Fibroblast of the aortic adventitia (primary cell): ENCODE measurements around the gene NUP153. TPM values are rescaled to one million over a fixed set of nuclear protein-coding genes. Genes with fewer than 3 reads are reported as not detected.

Source experiments
- DNase-seq: peaks from one replicate; pipeline ENCODE4 v3.0.0-alpha.2; 2010; ENCODE audit warnings: low read depth
- H3K4me3 ChIP-seq: 2 replicates; pipeline ENCODE4 v1.5.1; 2011; ENCODE audit warnings: low read depth, mild to moderate bottlenecking, control low read depth, low read length, moderate library complexity
- CTCF ChIP-seq: IDR thresholded peaks from 2 replicates; pipeline ENCODE4 v1.5.1; 2011; ENCODE audit warnings: mild to moderate bottlenecking, low read length, control low read depth, inconsistent platforms; ENCODE audit not compliant: insufficient read depth
- total RNA-seq: library from RNA; depleted of rRNA; stranded (reverse); fragments of >200 nt; gene quantifications from 2 replicates; pipeline ENCODE4 v1.2.3, GENCODE V29; 2012; ENCODE audit warnings: low replicate concordance

The NUP153 gene
- total RNA-seq, 1 donor, result 47.5 TPM

DNA sequence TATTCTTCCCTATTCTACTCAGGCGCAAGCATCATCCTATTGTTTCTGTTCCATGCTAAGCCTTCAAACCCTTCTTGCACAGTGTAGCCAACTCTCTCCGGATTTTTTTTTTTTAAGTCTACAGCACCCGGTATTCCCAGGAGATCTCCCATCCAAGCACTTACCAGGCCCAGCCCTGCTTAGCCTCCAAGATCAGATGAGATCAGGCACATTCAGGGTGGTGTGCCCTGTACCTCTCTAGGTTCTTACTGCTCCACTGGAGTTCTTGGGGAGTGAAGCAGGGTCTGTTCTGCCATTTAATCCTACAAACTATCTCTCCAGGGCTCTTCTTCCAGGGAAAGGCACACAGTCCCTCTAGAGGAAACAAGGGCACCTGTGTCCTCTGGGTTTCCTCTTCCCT, 14.9 kb upstream of the NUP153 start:
- TF ChIP-seq CTCF, result no peak
- no peak overlapping the region for H3K4me3 ChIP-seq
- DNase-seq, result no peak

DNA sequence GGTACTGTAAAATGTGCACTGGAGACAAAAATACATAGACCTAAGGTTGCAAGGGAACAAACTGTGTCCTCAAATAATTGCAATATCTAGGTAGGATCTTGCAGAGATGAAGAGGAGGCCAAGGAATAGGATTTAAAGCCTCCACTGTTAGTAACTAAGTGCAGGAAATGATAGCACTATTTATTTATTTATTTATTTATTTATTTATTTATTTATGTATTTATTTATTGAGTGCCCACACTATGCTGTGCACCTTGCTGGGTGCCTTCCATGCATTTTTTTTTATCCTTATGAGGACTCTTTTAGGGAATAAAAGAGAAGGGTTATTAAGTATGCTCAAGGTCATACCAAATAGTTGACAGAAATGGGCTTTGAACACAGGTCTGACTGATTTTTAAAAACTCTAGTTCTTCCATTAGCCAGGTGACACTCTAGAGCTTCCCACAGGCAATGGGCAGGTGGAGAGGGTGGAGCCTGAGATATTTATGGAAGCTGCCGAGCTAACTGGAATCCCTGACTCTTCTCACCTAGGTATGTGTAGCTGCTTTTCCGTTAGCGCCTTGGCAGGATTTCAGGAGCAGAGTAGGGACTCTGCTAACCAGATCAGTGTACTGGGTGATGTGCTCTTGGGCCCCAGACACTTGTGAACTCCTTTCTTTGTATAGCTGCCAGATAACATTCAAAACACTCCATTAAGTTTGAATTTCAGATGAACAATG, 12.8 kb upstream of the NUP153 start:
- no peak overlapping the region for H3K4me3 ChIP-seq
- no peak for DNase-seq
- TF ChIP-seq CTCF, result no peak

DNA sequence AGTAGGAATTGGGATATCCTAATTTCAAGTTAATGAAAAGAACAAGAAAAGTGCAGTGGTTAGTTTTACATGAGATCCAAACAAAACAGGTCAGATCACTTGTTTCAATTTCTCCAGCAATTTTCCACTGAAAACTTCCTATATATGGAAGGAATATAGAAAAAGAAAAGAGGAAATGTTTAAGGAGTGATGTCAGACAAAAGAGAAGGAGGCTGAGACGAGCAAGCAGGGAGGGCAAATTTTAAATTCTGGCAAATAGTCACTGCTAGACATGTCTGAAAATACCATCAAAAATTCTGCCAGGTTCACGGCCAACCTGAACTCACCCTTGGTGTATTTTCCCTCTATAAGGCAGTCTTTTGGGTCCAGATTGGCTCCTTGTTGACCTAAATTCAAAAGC, 9.5 kb upstream of the NUP153 start:
- no peak for DNase-seq

DNA sequence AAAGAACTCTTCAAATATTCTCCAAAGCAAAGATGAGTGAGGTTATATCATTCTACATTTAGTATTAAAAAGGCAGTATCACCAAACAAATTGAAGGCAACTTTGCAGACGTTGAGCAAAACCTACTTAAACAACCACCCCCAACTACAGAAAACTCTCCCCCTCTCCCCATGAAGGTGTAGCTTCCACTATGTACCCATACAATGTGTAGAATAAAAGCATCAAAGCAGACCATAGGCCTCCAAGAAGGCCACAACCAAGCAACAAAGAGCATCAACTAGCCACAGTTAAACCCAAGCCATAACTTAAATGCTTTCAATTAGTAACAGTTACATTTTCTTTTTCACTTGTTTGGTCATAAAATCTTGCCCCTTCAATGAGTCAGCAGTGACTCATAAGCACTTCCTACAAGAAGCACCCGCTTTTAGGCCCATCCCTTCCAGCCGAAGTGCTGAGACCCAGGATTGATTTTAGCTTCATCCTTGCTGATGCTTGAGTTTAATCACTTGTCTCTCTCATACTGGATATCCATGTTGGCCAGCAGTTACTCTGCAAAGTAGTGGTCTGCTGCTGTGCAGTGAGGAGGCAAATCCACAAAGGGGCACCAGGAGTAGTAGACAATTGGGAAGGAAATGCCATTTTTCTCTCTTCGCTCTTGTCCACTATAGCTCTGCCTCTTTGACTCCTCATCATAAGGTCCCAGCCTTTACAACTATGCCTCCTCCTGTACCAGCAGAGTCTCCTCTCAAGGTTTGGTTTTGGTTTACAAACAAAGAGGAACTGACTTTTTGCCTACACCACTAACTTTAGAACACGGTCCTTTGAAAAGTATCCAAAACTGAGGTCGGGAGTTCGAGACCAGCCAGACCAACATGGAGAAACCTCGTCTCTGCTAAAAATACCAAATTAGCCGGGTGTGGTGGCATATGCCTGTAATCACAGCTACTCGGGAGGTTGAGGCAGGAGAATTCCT, 8.4 kb upstream of the NUP153 start:
- peak; percentile 89 for DNase-seq
- H3K4me3 ChIP-seq, result no peak overlapping the region
- TF ChIP-seq CTCF, result no peak

More for the DNA sequence above, 9.5 kb upstream of the NUP153 start:
- TF ChIP-seq CTCF, result no peak
- no peak overlapping the region for H3K4me3 ChIP-seq

DNA sequence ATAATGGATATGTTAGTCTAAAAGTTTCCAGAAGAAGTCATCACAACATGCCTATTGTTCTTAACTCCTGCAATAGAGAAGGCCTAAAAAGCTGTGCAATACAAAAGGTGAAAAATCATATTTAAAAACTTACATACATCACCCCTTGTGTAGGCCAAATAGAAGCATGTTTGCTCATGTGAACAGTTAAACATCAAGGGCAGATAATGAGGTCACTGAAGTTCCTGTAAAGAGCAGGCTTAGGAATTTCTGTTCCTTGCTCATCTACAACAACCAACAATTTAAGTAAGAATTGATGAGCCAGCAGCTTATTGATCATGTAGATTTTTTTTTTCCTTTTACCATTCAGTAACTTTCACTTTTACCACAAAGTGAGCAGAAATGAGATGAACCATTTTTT, 7.5 kb upstream of the NUP153 start:
- TF ChIP-seq CTCF, result no peak
- no peak overlapping the region for H3K4me3 ChIP-seq
- no peak for DNase-seq

DNA sequence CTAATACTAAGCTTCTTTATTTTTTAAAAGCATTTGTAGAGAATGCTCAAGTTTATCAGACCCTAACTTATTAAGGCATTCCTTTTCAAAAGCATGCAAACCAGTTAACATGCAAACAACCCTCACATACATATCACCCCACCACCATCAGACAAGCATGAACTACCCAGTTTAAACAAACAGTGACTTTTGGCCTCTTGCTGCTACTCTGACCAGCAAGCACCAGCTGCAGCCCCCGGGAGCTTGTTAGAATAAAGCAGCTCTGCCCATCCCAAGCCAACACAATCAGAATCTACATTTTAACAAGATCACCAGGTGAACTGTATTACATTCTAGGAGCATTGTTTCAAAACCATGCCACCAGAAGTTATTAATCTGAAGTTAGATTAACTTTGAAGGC, 5.9 kb upstream of the NUP153 start:
- DNase-seq, result no peak
- TF ChIP-seq CTCF, result no peak
- H3K4me3 ChIP-seq, result no peak overlapping the region
